Measurements from ENCODE around the gene ZKSCAN4.
A peak's percentile ranks its signal among the peaks of the same experiment; 100 is the strongest.

ZKSCAN4 gene

DNA sequence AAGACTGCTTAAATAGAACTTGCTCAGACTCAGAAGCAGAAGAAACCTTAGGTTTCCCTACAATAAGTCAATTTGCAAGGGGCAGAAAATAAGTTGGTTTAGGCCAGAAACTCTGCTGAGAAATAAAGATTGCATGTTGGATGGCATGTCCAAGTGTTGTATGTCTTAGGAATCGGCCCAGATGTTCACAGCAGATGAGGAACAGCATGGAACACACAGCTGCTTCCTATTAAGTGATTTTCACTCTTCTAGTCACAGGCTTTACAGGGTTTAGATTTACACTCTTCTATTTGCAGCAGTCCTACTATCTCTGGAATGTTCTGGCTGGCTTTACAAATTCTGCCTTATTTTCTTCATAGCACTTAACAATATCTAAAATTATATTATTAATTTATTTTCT is 3.2 kb downstream of the ZKSCAN4 start:
- ATAC-seq (no peak), DNase-seq (no peak)

DNA sequence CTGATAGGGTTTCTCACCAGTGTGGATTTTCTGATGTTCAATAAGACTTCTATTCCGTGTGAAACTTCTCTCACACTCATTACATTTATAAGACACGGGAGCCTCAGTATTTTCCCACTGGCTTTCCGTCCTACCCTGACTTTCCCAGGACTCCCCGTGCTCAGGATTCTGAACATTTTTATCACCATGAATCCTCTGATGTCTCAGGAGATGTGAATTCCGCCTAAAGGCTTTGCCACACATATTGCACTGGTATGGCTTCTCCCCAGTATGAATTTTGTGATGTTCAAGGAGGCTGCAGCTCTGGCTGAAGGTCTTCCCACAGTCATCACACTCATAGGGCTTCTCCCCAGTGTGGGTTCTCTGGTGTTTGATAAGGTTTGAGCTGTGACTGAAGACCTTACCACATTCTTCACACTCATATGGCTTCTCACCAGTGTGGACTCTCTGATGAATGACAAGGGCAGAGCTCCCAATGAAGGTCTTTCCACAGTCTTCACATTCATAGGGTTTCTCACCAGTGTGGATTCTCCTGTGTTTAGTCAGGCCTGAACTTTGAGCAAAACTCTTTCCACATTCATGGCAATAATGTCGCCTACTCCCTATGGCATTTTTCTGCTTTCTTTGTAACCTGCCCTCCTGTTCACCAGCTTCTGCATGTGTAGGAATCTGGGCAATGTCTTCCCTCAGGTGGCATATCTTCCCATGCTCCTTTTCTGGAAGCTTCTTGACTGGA is 6.7 kb downstream of the ZKSCAN4 start:
- DNase-seq (no peak), ATAC-seq (no peak)

DNA sequence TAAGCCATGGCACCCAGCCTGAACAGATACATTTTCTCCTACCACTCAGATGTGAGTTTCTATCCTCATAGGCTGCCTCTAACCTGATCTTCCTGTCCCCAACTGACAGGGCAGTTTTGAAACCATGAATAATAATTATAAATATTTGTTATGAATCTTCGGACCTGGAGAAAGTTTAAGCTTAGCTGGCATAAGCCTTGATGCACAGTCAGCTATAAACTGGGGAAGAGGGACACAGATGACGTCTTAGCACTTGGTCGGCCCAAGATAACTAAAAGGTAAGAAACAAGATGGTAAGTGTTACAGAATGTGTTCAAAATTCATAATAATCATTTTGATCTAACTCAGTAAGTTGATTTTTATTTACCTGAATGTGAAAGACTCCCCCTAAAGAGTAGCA is 8.1 kb downstream of the ZKSCAN4 start:
- ATAC-seq (no peak), DNase-seq (no peak)

DNA sequence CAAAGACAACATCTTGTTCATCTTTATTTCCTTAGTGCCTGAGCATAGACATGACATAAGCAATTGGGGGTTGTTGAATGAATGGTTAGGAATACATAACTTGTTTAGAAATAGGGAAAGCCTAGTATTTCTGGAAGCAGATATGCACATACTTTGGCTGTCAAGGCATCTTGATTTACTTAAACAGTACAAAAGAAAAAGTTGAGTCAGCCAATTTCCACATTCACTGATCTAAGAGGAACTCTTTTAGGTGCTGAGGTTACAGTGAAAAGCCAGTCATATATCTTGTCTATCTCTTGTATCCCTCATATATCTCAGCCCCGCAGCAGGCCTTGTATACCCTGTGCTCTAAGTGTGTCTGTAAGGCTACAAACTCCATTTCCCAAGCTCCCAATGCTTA is 11.6 kb downstream of the ZKSCAN4 start:
- ATAC-seq, result no peak
- no peak for DNase-seq

DNA sequence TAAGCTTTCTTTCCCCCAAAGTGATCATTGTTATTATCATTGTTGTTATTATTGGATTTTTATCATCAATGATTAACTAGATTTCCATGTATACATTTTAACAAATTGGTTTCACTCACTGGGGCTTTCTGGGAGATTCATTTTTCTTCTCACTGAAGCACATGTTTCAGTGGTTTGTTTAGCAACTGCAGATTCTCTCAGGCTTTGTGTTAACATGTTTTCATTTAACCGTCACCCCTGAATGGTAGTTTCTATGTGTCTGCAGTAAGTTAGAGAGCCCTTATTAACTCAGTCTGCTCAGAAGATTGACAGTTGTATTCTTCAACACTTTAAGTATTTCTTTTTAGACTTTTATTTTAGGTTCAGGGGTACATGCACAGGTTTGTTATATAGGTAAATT is 12.4 kb downstream of the ZKSCAN4 start:
- DNase-seq (no peak), ATAC-seq (no peak)

DNA sequence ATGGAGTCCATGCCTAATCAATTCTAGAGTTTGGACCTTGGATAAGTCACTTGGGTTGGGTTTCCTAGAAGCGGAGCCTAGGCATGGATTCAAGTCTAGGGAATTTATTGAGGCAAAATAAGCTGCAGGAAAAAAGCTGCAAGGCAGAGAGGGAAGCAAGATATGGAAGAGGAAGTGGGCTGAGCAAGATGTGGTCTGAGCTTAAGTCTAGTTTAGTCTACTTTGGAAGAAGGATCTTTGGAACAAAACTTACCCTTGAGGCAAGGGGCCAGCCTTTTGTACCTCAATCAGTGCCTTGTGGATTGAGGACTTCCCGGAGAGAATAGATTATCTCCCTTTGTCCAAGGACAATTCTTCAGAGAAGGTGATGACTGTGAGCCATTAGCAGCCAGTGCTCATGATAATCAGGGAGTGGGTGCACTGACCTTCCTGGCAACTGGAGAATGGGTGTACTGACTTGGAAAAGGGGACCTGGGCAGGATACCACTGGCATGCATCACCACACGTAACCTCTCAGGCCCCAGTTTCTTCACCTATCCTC is 16.1 kb downstream of the ZKSCAN4 start:
- no peak for ATAC-seq
- no peak for DNase-seq

DNA sequence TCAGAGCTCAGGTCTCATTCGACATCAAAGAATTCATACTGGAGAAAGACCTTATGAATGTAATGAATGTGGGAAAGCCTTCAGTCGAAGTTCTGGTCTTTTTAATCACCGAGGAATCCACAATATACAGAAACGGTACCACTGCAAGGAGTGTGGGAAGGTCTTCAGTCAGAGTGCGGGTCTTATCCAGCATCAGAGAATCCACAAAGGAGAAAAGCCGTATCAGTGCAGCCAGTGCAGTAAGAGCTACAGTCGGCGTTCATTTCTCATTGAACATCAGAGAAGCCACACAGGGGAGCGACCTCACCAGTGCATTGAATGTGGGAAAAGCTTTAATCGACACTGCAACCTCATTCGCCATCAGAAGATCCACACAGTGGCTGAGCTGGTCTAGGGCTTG is 19.3 kb downstream of the ZKSCAN4 start:
- ATAC-seq, result no peak
- no peak for DNase-seq

DNA sequence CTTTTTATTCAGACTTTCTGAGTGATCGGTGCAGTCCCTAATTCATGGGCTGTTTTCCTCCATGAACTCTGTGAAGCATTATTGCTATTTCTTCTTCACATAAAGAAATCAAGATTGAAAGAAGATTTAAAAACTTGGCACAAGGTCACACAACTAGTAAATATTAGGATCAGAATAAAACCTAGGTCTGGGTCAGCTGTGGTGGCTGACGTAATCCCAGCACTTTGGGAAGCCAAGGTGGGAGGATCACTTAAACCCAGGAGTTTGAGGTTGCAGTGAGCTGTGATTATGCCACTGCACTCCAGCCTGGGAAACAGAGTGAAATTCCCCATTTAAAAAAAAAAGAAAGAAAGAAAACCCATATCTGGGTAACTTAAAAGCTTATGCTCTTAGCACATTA is 25.6 kb downstream of the ZKSCAN4 start:
- DNase-seq, result no peak

DNA sequence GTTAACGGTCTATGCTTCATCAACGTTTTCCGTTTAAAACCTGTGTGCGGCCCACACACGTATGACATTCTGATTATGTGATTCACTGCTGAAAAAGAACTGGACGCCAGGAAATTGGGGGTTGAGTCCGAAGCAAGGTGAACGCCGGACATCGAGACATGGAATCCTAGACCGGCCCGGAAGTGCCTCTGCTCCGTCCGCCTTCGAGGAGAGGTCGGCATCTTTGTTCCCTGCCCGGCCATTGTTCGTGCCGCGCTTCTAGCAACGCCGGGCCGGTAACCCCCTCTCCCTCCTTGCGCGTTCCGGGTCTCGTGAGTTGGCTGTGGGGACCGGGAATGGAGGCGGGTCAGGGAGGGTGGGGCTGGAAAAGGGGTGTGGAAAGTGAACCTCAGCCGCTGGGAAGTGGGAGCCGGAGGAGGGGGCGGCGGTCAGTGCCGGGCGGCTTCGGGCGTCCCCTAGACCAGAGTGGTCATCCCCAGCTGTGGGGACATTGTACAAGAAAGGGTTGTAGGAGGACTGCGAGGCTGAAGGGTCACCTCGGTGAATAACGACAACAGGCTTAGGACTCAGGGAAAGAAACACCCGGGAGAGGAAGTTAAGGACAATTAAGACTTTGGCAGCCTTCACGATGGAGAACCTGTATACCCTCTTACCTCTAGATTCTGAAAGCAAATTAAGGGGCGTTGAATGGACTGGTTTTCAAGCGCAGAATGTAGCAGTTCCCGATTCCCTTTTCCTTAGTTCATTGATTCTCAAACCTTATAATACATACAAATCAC is 26.8 kb downstream of the ZKSCAN4 start, which contains the start of gene ZSCAN9:
Gene ZSCAN9, plus strand, starts transcription at position 220 of the 779 bp plus-strand sequence. CDS start 1,810 bp downstream, outside the sequence.
- DNase-seq, result peak; percentile 64
- ATAC-seq, result peak; percentile 69

More for the DNA sequence above, 25.6 kb downstream of the ZKSCAN4 start:
- no peak for ATAC-seq

DNA sequence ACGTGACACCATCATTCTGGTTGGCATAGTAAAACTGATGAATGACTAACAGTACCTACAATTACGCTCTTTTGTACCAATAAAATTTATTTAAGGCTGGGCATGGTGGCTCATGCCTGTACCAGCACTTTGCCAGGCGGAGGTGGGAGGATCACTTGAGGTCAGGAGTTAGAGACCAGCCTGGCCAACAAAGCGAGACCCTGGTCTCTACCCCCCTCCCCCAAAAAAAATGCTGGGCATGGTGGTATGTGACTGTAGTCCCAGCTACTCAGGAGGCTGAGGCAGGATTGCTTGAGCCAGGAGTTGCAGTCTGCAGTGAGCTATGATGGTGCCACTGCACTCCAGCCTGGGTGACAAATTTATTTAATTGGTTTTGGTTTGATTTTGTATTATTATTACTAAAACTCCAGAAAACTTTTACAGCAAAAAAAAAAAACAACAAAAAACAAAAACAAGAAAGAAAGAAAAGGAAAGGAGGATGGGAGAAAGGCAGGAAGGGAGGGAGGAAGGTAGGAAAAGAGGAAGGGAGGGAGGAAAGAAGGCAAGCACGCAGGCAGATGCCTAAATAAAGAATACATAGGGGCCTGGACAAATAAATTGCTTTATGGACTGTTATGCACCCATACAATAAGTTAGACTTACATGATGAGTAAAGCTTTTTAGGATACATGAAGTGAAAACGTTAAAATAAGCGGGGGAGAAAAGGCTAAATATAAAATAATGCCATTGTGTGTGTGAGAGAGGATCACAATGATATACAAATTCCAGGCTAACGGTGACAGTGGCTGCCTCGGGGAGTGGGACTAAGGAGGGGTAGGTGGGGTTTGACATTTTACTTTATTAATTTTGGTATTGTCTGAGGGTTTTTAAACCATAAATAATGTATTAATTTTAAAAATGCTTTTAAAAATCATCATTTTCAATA is 27.7 kb downstream of the ZKSCAN4 start:
- no peak for ATAC-seq
- no peak for DNase-seq

DNA sequence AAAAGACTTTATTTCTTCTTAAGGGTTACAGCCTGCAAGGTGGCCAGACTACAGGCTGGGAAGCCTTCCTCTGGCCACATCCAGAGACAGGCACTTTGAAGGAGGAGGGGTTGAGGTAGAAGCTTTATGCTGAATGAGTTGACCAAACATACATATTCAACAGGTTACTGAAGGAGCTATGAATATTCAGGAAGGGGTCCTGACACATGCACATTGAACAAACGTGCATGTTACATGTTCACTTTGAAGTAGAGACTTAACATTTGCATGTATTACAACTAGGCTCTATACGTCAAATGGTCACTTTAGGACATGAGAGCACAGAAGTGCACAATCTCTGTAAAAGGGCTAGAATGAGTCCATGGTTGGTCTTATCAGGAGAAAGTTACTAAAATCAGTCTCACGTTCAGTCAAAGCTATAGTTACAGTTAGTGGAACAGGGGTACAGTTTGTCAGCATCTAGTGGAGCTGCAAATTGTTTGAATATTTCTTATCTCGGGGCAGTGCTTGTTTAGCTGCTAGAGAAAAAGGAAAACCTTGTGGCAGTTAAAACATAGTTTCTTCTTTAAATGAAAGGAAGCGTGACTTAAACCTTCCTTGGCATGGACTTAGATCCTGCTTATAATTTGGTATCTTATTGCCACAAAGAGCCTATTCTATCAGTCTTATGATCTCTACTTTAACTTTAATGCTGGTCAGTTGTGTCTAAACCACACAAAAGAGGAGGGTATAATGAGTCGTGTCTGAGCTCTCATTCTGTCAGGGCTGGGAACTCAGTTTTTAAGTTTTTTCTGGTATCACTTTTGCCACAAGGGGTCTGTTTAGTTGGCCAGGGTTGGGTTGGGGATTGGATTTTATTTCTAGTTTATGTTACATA is 31.6 kb downstream of the ZKSCAN4 start:
- DNase-seq (no peak), ATAC-seq (no peak)

DNA sequence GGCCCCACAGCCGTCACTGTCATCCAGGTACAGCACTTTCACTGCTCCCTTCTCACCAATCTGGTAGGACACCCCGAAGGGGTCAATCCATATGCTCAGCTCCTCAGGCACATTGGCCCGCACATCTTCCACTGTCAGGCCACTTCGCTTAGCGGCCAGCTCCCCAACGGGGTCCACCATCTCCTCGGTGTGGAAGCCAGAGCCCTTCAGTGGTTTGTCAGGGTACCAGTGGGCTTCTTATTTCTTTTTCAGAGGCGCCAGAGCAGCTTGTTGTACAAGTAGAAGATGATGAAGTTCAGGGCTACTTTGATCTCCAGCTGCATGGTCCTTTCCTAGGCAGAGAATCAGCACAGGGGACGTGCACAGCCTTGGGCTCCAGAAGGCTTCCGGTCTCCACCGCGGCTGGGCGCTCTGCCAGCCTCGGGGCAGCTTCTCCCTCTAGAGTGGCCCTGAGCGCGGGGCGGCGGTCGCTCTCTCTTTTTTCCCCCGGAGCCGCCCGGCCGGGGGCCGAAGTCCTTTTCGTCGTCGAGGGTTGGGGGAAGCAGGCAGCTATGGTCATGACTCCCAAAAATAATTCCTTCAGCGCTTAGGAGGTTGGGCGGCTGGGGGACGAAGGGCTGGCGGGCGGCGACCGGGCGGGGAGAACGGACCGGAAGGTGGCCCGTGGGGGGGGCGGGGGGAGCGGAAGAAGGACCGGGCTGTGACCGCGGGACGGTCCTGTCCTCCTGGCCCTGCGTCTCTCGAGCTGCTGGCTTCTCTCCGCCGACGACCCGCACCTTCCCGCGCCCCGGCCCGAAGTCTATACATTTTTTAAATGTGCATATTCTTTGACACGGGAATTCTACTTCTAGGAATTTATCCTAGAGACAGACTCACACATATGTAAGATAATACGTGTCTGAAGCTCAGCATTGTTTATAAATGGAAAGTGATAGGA is 33.5 kb downstream of the ZKSCAN4 start:
- DNase-seq (peak; percentile 63), ATAC-seq (peak; percentile 80)

DNA sequence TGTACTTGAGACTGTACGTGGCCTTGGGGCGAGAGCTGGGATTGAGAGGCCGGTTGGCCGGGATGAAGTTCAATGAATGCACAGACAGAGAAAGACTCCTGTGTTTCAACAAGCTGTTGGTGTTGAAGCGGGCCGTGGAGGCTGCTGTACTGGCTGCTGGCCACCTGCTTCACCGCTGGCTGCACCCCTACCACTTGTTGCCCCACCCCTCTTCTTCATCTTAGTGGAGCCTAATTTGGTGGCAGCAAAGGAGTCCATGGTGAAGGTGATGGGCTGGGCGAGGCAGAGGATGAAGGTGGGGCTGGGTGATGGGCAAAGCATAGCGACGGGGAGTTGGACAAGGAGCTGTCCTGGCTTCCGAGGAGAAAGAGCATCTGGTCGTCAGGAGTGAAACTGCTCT is 34.2 kb downstream of the ZKSCAN4 start:
- no peak for ATAC-seq
- no peak for DNase-seq

DNA sequence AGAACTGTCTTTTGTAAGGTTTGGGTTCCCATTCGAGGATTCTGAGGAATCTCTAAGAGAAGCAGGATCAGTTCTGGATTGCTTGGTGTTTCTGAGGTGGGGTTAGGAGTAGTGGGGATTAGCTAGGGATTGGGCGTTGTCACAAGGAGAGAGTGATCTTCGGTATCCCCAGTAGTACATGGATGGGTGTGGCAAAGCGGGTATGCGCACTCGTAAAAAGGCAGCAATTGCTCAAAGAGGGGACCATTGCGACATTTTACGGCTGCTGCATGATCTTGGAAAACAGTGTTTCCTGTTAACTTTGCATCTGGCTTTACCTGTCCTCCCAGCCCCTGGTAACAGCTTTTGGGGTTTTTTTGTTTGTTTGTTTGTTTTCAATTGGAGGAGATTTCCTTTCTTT is 36.6 kb downstream of the ZKSCAN4 start:
- no peak for ATAC-seq
- DNase-seq, result no peak

DNA sequence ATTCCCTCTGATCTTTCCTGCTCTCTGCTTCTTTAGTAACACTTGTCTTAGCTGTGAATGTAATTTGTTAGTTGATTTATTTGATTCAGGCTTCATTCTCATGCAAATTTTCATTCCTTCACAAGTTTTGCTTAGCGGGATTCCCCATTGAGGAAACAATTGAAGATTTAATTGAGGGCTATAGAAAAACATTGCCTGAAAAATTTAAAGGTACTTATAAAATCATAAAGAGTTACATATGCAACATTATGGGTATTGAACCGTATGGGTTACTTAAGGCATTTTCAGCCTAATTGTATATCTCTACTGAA is 38.9 kb downstream of the ZKSCAN4 start:
- DNase-seq (no peak), ATAC-seq (no peak)

DNA sequence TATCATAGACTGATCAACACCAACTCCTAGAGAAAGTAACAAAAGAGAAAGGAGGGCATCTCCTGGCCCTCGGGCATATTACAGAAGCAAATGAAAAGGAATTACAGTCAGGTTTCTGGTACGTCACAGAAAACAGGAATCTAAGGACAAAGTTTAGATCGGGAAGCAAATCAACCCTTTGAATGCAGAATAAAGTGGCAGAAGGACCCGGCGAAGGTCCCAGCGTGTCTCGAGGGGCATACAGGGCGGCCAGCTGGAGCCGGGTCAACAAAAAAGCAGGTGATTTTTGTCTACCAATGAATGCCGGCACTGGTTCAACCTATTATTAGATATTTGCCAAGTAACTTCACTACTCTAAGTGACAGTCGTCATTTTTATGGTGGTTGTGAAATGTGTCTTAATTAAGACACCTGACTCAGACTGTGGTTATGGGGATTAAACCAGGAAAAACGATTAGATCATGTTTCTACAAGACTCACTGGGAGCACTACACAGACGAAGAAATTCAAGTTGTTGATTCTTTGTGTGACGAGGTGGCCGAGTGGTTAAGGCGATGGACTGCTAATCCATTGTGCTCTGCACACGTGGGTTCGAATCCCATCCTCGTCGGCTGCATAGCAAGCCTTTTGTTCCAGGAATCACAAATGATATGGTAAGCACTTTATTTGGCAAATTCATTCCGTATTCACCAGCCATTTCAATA is 39.4 kb downstream of the ZKSCAN4 start:
- DNase-seq, result peak; percentile 73
- ATAC-seq, result peak; percentile 89

DNA sequence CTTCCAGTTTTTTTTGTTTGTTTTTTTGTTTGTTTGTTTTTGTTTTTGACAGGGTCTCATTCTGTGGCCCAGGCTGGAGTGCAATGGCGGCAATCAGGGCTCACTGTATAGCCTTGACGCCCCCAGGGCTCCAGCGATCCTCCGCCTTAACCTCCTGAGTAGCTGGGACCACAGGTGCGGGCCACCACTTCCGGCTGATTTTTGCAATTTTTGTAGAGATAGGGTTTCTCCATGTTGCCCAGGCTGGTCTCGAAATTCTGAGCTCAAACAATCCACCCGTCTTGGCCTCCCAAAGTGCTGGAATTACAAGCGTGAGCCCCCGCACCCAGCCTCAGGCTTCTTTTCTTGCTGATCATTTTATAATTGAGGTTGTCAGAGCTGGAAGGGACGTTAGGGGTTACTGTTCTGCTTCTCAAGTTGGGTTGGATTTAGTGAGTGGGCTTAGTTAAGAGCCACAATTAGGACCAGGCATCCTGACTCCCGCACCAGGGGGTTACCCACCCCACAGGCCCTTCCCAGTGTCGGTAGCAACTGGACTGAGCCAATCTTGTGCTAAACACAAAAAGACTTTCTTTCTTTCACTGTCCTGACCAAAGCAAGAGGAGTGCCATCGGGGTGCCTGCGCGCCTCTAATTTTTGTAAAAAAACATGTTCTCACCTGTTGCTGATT is 40.1 kb downstream of the ZKSCAN4 start:
- DNase-seq, result peak; percentile 10
- ATAC-seq, result no peak

DNA sequence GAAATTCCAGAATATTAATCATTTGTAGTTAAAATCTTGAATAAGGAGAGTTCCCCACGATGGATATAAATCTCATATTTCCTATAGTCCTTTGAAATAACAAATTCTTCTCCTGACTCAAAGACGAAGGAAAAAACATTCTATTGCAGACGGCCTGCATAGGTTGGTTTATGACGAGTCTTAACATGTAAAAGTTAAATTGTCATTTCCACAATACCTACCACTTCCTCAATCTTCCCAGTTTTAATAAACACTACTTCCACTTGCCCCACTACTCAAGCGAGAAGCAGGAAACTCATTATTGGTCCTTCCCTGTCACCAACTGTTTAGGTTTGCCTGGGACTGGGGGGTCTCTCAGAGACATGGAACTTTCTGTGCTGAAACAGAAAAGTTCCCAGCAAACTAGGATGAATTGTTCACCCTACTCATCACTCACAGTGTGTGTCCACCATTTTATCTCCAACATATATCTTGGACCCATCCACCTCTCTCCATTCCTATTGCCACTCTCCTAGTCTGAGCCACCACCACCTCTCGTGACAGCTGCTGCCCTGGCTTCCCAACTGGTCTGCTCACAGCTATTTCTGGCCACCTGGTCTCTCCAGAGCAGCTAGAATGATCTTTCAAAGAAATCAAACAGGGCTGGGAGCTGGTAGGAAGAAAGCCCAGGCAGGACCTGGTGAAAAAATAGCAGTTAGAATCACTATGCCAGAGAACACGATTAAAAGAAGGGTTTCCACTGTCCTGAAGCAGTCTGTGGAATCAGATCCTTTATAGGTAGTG is 42.1 kb downstream of the ZKSCAN4 start:
- DNase-seq (no peak), ATAC-seq (no peak)

Data from stimulated activated naive CD8-positive, alpha-beta T cell treated with anti-CD3 and anti-CD28 coated beads, Interleukin-15, Interleukin-2, amounts not matched to agents 100 U/mL and 50 U/mL, for 24 hours (primary cell).